ENCODE results near the gene ENO1.
A peak's percentile ranks its signal among the peaks of the same experiment; 100 is the strongest.

GRCh38 chr1:8870616-8871538 is 7.6 kb downstream of the ENO1 start:
- TF ChIP-seq CTCF (IDR thresholded peaks at IDR 0.05; ENCODE audit: low read depth, low read length, missing input control) (no peak), GABPA (IDR thresholded peaks at IDR 0.05 in 1 of 2, conservative IDR thresholded peaks at IDR 0.05 in 1 of 2) (peak in 1 of 2 donors; percentile 54), JUND (IDR thresholded peaks at IDR 0.05) (peak; percentile 89 to 94), ATF3 (IDR thresholded peaks at IDR 0.05) (peak; percentile 95), MAX (IDR thresholded peaks at IDR 0.05) (peak; percentile 96), ZBTB33 (IDR thresholded peaks at IDR 0.05) (peak; percentile 86), TAF1 (conservative IDR thresholded peaks at IDR 0.05) (no peak), NR2F2 (IDR thresholded peaks at IDR 0.05) (peak; percentile 38), EGR1 (IDR thresholded peaks at IDR 0.05; ENCODE audit: low read depth in 2 of 2) (peak in 1 of 2 donors; percentile 53), RAD21 (IDR thresholded peaks at IDR 0.05) (no peak)
